Spinal cord (tissue), 10 donors: Measurements from ENCODE around the gene DLG2. TPM values are rescaled to one million over a fixed set of nuclear protein-coding genes. Genes with fewer than 3 reads are reported as not detected.

ENCODE experiments used
- DNase-seq, 6 donors: peaks; one replicate each; pipeline versions ENCODE4 v3.0.0 to v3.0.0-alpha.2; 2013 to 2015; ENCODE audit warnings: low spot score in 6 of 6, low read depth in 4 of 6
- H3K27ac ChIP-seq: one replicate; pipeline ENCODE4 v1.5.1; 2013; ENCODE audit warnings: low read depth, low read length, control low read depth
- H3K27me3 ChIP-seq: one replicate; pipeline ENCODE4 v1.6.1; 2013; ENCODE audit warnings: low read length; ENCODE audit not compliant: control insufficient read depth, insufficient read depth
- H3K36me3 ChIP-seq: one replicate; pipeline ENCODE4 v1.6.1; 2013; ENCODE audit warnings: low read length; ENCODE audit not compliant: control insufficient read depth, insufficient read depth
- H3K4me1 ChIP-seq: one replicate; pipeline ENCODE4 v1.6.1; 2013; ENCODE audit warnings: low read length; ENCODE audit not compliant: control insufficient read depth, insufficient read depth
- H3K4me3 ChIP-seq: one replicate; pipeline ENCODE4 v1.5.1; 2013; ENCODE audit warnings: low read depth, low read length, control low read depth
- H3K9me3 ChIP-seq: one replicate; pipeline ENCODE4 v1.6.1; 2013; ENCODE audit warnings: low read length; ENCODE audit not compliant: control insufficient read depth, insufficient read depth
- WGBS: methylation state at CpG from one replicate; pipeline ENCODE4 v1.1.5; 2013; ENCODE audit warnings: missing lambda C conversion rate; ENCODE audit not compliant: insufficient coverage; 5-methylcytosine and 5-hydroxymethylcytosine counted together
- polyA plus RNA-seq, 2 donors: library from polyadenylated mRNA; unstranded; fragments of 120-200 nt; gene quantifications; one replicate each; pipeline ENCODE4 v1.2.1, GENCODE V29; 2013; ENCODE audit not compliant: insufficient read length in 2 of 2
- total RNA-seq, 2 donors: library from RNA; depleted of rRNA in 1 of 2; stranded (reverse); fragments of 120-200 nt in 1 of 2; fragments of >200 nt in 1 of 2; gene quantifications; one replicate each; pipeline versions ENCODE4 v1.2.3 to v1.2.4, GENCODE V29; 2013 to 2014
- donor health status: healthy.

The DLG2 gene
- total and polyA plus RNA-seq, 4 donors = 37.7 to 111 (median 49.0) TPM

- H3K36me3 ChIP-seq = no peaks in the 10 kb centered on the region
- peaks cover 8% of the 10 kb centered on the region for H3K9me3 ChIP-seq
- H3K4me1 ChIP-seq = no peaks in the 10 kb centered on the region
- WGBS = 95% methylated on average over 4 of the region's 20 CpGs
- H3K4me3 ChIP-seq = no peak overlapping the region
- no peaks in the 10 kb centered on the region for H3K27me3 ChIP-seq
- no peak overlapping the region for H3K27ac ChIP-seq
- peak in 1 of 6 donors; percentile 16 for DNase-seq
Observed at GRCh38 chr11:85483861-85484260, 143.3 kb downstream of the DLG2 start.

- Histone ChIP-seq H3K27me3 (no peaks in the 10 kb centered on the region), H3K36me3 (no peaks in the 10 kb centered on the region), H3K4me1 (no peaks in the 10 kb centered on the region), H3K27ac (no peak overlapping the region), H3K9me3 (peaks cover 6% of the 10 kb centered on the region), H3K4me3 (no peak overlapping the region)
- DNase-seq = no peak
- 83% methylated on average over 1 of the region's 1 CpG for WGBS
Observed at GRCh38 chr11:85481862-85482261, 145.3 kb downstream of the DLG2 start.

GRCh38 chr11:85475660-85476517 is 151.3 kb downstream of the DLG2 start:
- WGBS = no CpG with 5 or more reads among the region's 7 CpGs

GRCh38 chr11:85472953-85473352 is 154.2 kb downstream of the DLG2 start:
- Histone ChIP-seq H3K36me3 (no peaks in the 10 kb centered on the region), H3K4me3 (no peak overlapping the region), H3K27ac (no peak overlapping the region), H3K9me3 (no peaks in the 10 kb centered on the region), H3K27me3 (no peaks in the 10 kb centered on the region), H3K4me1 (no peaks in the 10 kb centered on the region)
- 95% methylated on average over 6 of the region's 6 CpGs for WGBS
- DNase-seq = no peak

More at GRCh38 chr11:85475660-85476517, 151.3 kb downstream of the DLG2 start:
- no peak for DNase-seq
- Histone ChIP-seq H3K4me3 (no peak overlapping the region), H3K4me1 (no peaks in the 10 kb centered on the region), H3K9me3 (no peaks in the 10 kb centered on the region), H3K27ac (no peak overlapping the region), H3K27me3 (no peaks in the 10 kb centered on the region), H3K36me3 (no peaks in the 10 kb centered on the region)

- Histone ChIP-seq H3K36me3 (no peaks in the 10 kb centered on the region), H3K4me1 (no peaks in the 10 kb centered on the region), H3K9me3 (no peaks in the 10 kb centered on the region), H3K4me3 (no peak overlapping the region), H3K27me3 (no peaks in the 10 kb centered on the region), H3K27ac (no peak overlapping the region)
- no peak for DNase-seq
- 88% methylated on average over 1 of the region's 2 CpGs for WGBS
Observed at GRCh38 chr11:85464283-85464682, 162.9 kb downstream of the DLG2 start.

- H3K27me3 ChIP-seq = no peaks in the 10 kb centered on the region
- 95% methylated on average over 4 of the region's 4 CpGs for WGBS
- H3K4me3 ChIP-seq = no peak overlapping the region
Observed at GRCh38 chr11:85459304-85459703, 167.8 kb downstream of the DLG2 start.

GRCh38 chr11:85444479-85444878 is 182.7 kb downstream of the DLG2 start:
- Histone ChIP-seq H3K4me1 (no peaks in the 10 kb centered on the region), H3K4me3 (no peak overlapping the region), H3K36me3 (no peaks in the 10 kb centered on the region), H3K27ac (no peak overlapping the region), H3K9me3 (no peaks in the 10 kb centered on the region), H3K27me3 (no peaks in the 10 kb centered on the region)
- WGBS = no CpG with 5 or more reads among the region's 1 CpG
- no peak for DNase-seq

More at GRCh38 chr11:85459304-85459703, 167.8 kb downstream of the DLG2 start:
- Histone ChIP-seq H3K36me3 (no peaks in the 10 kb centered on the region), H3K4me1 (no peaks in the 10 kb centered on the region), H3K27ac (no peak overlapping the region), H3K9me3 (peaks cover 5% of the 10 kb centered on the region)
- DNase-seq = no peak

GRCh38 chr11:85440273-85440672 is 186.9 kb downstream of the DLG2 start:
- no peak for DNase-seq
- H3K4me1 ChIP-seq = no peaks in the 10 kb centered on the region
- no peaks in the 10 kb centered on the region for H3K9me3 ChIP-seq
- WGBS = no CpG with 5 or more reads among the region's 1 CpG
- no peak overlapping the region for H3K27ac ChIP-seq
- H3K4me3 ChIP-seq = no peak overlapping the region
- H3K27me3 ChIP-seq = no peaks in the 10 kb centered on the region
- no peaks in the 10 kb centered on the region for H3K36me3 ChIP-seq

- no peak for DNase-seq
- no peaks in the 10 kb centered on the region for H3K36me3 ChIP-seq
- H3K4me1 ChIP-seq = no peaks in the 10 kb centered on the region
- no peak overlapping the region for H3K27ac ChIP-seq
- WGBS = no CpG with 5 or more reads among the region's 1 CpG
- no peaks in the 10 kb centered on the region for H3K27me3 ChIP-seq
- no peak overlapping the region for H3K4me3 ChIP-seq
- peaks cover 3% of the 10 kb centered on the region for H3K9me3 ChIP-seq
Observed at GRCh38 chr11:85438328-85438727, 188.8 kb downstream of the DLG2 start.

GRCh38 chr11:85431319-85431718 is 195.8 kb downstream of the DLG2 start:
- WGBS = 91% methylated on average over 3 of the region's 3 CpGs
- no peaks in the 10 kb centered on the region for H3K4me1 ChIP-seq
- no peak for DNase-seq
- H3K27me3 ChIP-seq = no peaks in the 10 kb centered on the region
- no peaks in the 10 kb centered on the region for H3K36me3 ChIP-seq
- no peak overlapping the region for H3K4me3 ChIP-seq
- H3K27ac ChIP-seq = no peak overlapping the region
- peaks cover 3% of the 10 kb centered on the region for H3K9me3 ChIP-seq
